Uterine smooth muscle cell (primary cell): Measurements from ENCODE around the gene SCGB3A1. TPM values are rescaled to one million over a fixed set of nuclear protein-coding genes. Genes with fewer than 3 reads are reported as not detected.

ENCODE experiments used
- total RNA-seq: library from RNA; depleted of rRNA; stranded (reverse); fragments of >200 nt; gene quantifications from 2 replicates; pipeline ENCODE4 v1.2.3, GENCODE V29; 2014

Gene SCGB3A1, protein sequence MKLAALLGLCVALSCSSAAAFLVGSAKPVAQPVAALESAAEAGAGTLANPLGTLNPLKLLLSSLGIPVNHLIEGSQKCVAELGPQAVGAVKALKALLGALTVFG
- not detected in 2 replicates for total RNA-seq

DNA sequence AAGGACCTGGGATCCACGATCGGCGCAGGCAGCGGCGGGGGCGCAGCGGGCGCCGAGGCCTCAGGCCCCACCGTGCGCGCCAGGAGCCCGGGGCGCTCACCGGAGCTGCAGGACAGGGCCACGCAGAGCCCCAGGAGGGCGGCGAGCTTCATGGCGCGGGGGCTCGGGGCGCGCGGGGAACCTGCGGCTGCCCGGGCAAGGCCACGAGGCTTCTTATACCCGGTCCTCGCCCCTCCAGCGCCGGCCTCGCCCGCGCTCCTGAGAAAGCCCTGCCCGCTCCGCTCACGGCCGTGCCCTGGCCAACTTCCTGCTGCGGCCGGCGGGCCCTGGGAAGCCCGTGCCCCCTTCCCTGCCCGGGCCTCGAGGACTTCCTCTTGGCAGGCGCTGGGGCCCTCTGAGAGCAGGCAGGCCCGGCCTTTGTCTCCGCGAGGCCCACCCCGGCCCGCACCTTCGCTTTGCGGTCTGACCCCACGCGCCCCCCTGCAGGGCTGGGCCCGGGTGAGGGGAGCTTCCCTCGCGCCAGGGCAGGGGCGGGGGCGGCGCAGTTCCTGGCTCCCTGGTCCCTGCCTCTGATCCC lies at the start of gene SCGB3A1:
SCGB3A1 (minus strand) TSS at position 189 of the 577 bp plus-strand sequence; CDS start at position 152, 37 bp downstream.

Other genes starting within 250 kb of the SCGB3A1 start
- 24.2 and 27.7 TPM in 2 replicates for gene GFPT2, start 238.2 kb downstream of the SCGB3A1 start, total RNA-seq
- gene CNOT6, start 97.1 kb downstream of the SCGB3A1 start, total RNA-seq: 11.7 and 14.8 TPM in 2 replicates
- 0.11 and 0.25 TPM in 2 replicates for gene FLT4, start 58.1 kb upstream of the SCGB3A1 start, total RNA-seq
- gene OR2Y1, start 148.6 kb upstream of the SCGB3A1 start, total RNA-seq: not detected in 2 replicates
- gene MGAT1, start 211.3 kb upstream of the SCGB3A1 start, total RNA-seq: 81.0 and 89.9 TPM in 2 replicates